8988T (cell line): ENCODE measurements around the gene SBF2.
A peak's percentile ranks its signal among the peaks of the same experiment; 100 is the strongest.
"Not testable (repeated sequence)": the region's sequence is repeated elsewhere in the genome, so short reads cannot be mapped to it uniquely, and the experiment has no call there.

Source experiments
- DNase-seq: peaks from one replicate; pipeline ENCODE4 v3.0.0; 2011

Gene SBF2

GRCh38 chr11:10263929-10264328, 30.1 kb downstream of the SBF2 start:
- no peak for DNase-seq

GRCh38 chr11:10261821-10262220, 32.2 kb downstream of the SBF2 start:
- no peak for DNase-seq

- DNase-seq, result no peak
Observed at GRCh38 chr11:10257478-10257877, 36.5 kb downstream of the SBF2 start.

- no peak for DNase-seq
Observed at GRCh38 chr11:10255388-10256125, 38.5 kb downstream of the SBF2 start.

GRCh38 chr11:10249448-10250131, 44.4 kb downstream of the SBF2 start:
- DNase-seq, result not testable (repeated sequence)

- no peak for DNase-seq
Observed at GRCh38 chr11:10247011-10247410, 47.0 kb downstream of the SBF2 start.

- no peak for DNase-seq
Observed at GRCh38 chr11:10243896-10244575, 50.0 kb downstream of the SBF2 start.

- no peak for DNase-seq
Observed at GRCh38 chr11:10236840-10237239, 57.2 kb downstream of the SBF2 start.

GRCh38 chr11:10233581-10233980, 60.4 kb downstream of the SBF2 start:
- no peak for DNase-seq

GRCh38 chr11:10232756-10233155, 61.3 kb downstream of the SBF2 start:
- no peak for DNase-seq

- not testable (repeated sequence) for DNase-seq
Observed at GRCh38 chr11:10231803-10232202, 62.2 kb downstream of the SBF2 start.

- DNase-seq, result no peak
Observed at GRCh38 chr11:10225553-10225952, 68.5 kb downstream of the SBF2 start.

- no peak for DNase-seq
Observed at GRCh38 chr11:10222399-10222798, 71.6 kb downstream of the SBF2 start.

GRCh38 chr11:10221342-10221741, 72.7 kb downstream of the SBF2 start:
- DNase-seq, result no peak

- no peak for DNase-seq
Observed at GRCh38 chr11:10211470-10211869, 82.5 kb downstream of the SBF2 start.

GRCh38 chr11:10209326-10209725, 84.7 kb downstream of the SBF2 start:
- no peak for DNase-seq

- peak; percentile 23 for DNase-seq
Observed at GRCh38 chr11:10208131-10208575, 85.9 kb downstream of the SBF2 start.

GRCh38 chr11:10205928-10206327, 88.1 kb downstream of the SBF2 start:
- DNase-seq, result no peak

- no peak for DNase-seq
Observed at GRCh38 chr11:10204021-10204420, 90.0 kb downstream of the SBF2 start.

- DNase-seq, result no peak
Observed at GRCh38 chr11:10201343-10201742, 92.7 kb downstream of the SBF2 start.

- DNase-seq, result no peak
Observed at GRCh38 chr11:10197091-10197490, 96.9 kb downstream of the SBF2 start.

GRCh38 chr11:10192036-10192435, 102.0 kb downstream of the SBF2 start:
- no peak for DNase-seq

- DNase-seq, result no peak
Observed at GRCh38 chr11:10181811-10182210, 112.2 kb downstream of the SBF2 start.

- no peak for DNase-seq
Observed at GRCh38 chr11:10164621-10165020, 129.4 kb downstream of the SBF2 start.
